Measurements from ENCODE around the gene ELN. TPM values are rescaled to one million over a fixed set of nuclear protein-coding genes. Genes with fewer than 3 reads are reported as not detected.

Gene ELN
- total and polyA plus RNA-seq, 2 of the 8 experiments (the other 6 are each of a cell fraction or from before 2014, with no cell fraction given), result 5.1 to 5.6 TPM

DNA sequence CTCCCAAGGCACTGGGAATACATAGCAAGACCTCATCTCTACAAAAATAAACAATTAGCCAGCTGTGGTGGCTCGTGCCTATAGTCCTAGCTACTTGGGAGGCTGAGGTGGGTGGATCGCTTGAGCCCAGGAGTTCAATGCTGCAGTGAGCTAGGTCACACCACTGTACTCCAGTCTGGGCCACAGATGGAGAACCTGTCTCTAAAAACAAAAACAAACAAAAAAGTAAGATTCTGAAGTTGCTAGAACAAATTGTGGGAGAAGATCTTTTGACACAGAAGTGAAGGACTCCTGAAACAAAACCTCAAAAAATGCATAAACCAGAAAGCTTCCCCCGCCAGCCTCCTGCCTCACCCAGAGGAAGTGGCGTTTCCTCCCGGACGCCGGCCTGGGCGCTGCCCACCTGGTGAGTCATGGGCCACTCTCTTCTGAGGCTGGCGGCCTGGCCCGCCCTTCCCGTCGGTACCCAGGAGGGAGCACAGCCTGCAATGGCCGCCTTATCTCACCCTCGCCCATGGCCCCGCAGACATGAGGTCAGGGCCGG lies 25.4 kb upstream of the ELN start:
- Histone ChIP-seq H3K79me1 (ENCODE audit: low read depth, low read length) (no peaks in the 10 kb centered on the region), H3K56ac (replicated peaks; ENCODE audit: insufficient read length, low read depth, low read length) (no peak overlapping the region), H3K9me3 (ENCODE audit: insufficient read depth in 2 of 2, low read depth in 1 of 2, low read length in 1 of 2) (no peaks in the 10 kb centered on the region), H2BK15ac (ENCODE audit: low read length) (no peak overlapping the region), H3K36me3 (ENCODE audit: control insufficient read depth in 2 of 4, insufficient read depth in 4 of 4, low read length in 3 of 4) (no peaks in the 10 kb centered on the region), H2BK20ac (ENCODE audit: low read length) (no peak overlapping the region), H2AK5ac (ENCODE audit: low read depth, low read length) (no peak overlapping the region), H4K8ac (ENCODE audit: extremely low read depth, insufficient read depth, low read length) (no peak overlapping the region), H3K4me2 (ENCODE audit: insufficient read depth in 1 of 2, low read depth in 2 of 2, low read length in 2 of 2) (no peak overlapping the region), H3K27me3 (replicated peaks in 1 of 4; ENCODE audit: control insufficient read depth in 3 of 4, extremely low read depth in 1 of 4, insufficient read depth in 3 of 4, low read length in 3 of 4) (no peaks in the 10 kb centered on the region), H3K23me2 (ENCODE audit: low read depth, low read length) (no peaks in the 10 kb centered on the region), H4K91ac (replicated peaks; ENCODE audit: insufficient read length, low read length) (no peak overlapping the region), H2BK120ac (replicated peaks; ENCODE audit: low read depth, low read length) (no peak overlapping the region), H2BK12ac (ENCODE audit: low read depth, low read length) (no peak overlapping the region), H3K4me3 (ENCODE audit: extremely low read depth in 1 of 4, insufficient read depth in 2 of 4, low read depth in 3 of 4, low read length in 4 of 4) (no peak overlapping the region), H4K20me1 (replicated peaks in 1 of 2; ENCODE audit: control insufficient read depth in 1 of 2, insufficient read depth in 2 of 2, low read length in 2 of 2) (no peaks in the 10 kb centered on the region), H3K4me1 (replicated peaks in 1 of 4; ENCODE audit: control insufficient read depth in 3 of 4, insufficient read depth in 4 of 4, low read length in 3 of 4) (no peaks in the 10 kb centered on the region; a peak in 1 of 7 replicates), H3K4ac (replicated peaks; ENCODE audit: insufficient read length, low read depth, low read length) (no peak overlapping the region), H3K23ac (ENCODE audit: insufficient read length) (no peak overlapping the region), H2AFZ (ENCODE audit: low read length) (no peak overlapping the region), H3K18ac (ENCODE audit: extremely low read depth, low read length) (no peak overlapping the region), H3K79me2 (ENCODE audit: control insufficient read depth in 1 of 2, insufficient read depth in 2 of 2, low read length in 2 of 2) (no peaks in the 10 kb centered on the region), H3K14ac (ENCODE audit: insufficient read length) (no peak overlapping the region), H3K27ac (ENCODE audit: low read depth, low read length) (no peak overlapping the region), H2BK5ac (ENCODE audit: low read depth, low read length) (no peak overlapping the region), H3K9ac (replicated peaks in 1 of 4; ENCODE audit: extremely low read depth in 1 of 4, low read depth in 3 of 4, low read length in 3 of 4) (no peak overlapping the region), H4K5ac (ENCODE audit: insufficient read length, low read depth, low read length) (no peak overlapping the region)
- POLR2A ChIA-PET (ENCODE audit: partially characterized antibody), result no interaction called here
- FAIRE-seq (no peak), DNase-seq (ENCODE audit: low read depth in 1 of 2, low spot score in 2 of 2) (no peak)
- CTCF ChIA-PET (ENCODE audit: partially characterized antibody), result interaction anchor here (0.8 kb wide), 1 partner anchor 18 kb away, joined by 3 read pairs; no protein-coding TSS in a partner anchor
- TF ChIP-seq GTF2F1 (IDR thresholded peaks at IDR 0.05; ENCODE audit: borderline replicate concordance, low read depth, low read length), result no peak
- TF ChIP-seq, protein P1, sequence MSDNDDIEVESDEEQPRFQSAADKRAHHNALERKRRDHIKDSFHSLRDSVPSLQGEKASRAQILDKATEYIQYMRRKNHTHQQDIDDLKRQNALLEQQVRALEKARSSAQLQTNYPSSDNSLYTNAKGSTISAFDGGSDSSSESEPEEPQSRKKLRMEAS (IDR thresholded peaks at IDR 0.05), result no peak
- TF ChIP-seq NANOG (IDR thresholded peaks at IDR 0.05; ENCODE audit: insufficient read depth, low read depth, low read length, poor library complexity, severe bottlenecking), result no peak
- no peak for TF ChIP-seq RBBP5 (IDR thresholded peaks at IDR 0.05; ENCODE audit: borderline replicate concordance, low read depth, low read length)
- no peak for TF ChIP-seq BCL11A (IDR thresholded peaks at IDR 0.05; ENCODE audit: low read depth in 2 of 2, low read length in 2 of 2)
- no peak for TF ChIP-seq SRF (IDR thresholded peaks at IDR 0.05; ENCODE audit: low read depth, low read length)
- TF ChIP-seq KDM4A (IDR thresholded peaks at IDR 0.05; ENCODE audit: low read depth, low read length, severe bottlenecking), result no peak
- TF ChIP-seq CBX5 (IDR thresholded peaks at IDR 0.05; ENCODE audit: low read depth, low read length), result no peak
- TF ChIP-seq ASH2L (IDR thresholded peaks at IDR 0.05; ENCODE audit: low read length), result no peak
- TF ChIP-seq SUZ12 (IDR thresholded peaks at IDR 0.05; ENCODE audit: low read length), result no peak
- no peak for TF ChIP-seq KDM1A (IDR thresholded peaks at IDR 0.05; ENCODE audit: borderline replicate concordance, low read length)
- whole genome bisulfite sequencing, 2 experiments (ENCODE audit: extremely low coverage in 1 of 2, insufficient coverage in 1 of 2, insufficient read length in 1 of 2, insufficient replicate concordance in 2 of 2, low coverage in 1 of 2, low lambda C conversion rate in 2 of 2, missing lambda C conversion rate in 1 of 2), result 83% methylated on average over 16 of the region's 16 CpGs; no CpG with 5 or more reads in 1 of the 2 experiments
